Subcutaneous adipose tissue (tissue), 4 donors: ENCODE data around the gene TCF15. TPM values are rescaled to one million over a fixed set of nuclear protein-coding genes. Genes with fewer than 3 reads are reported as not detected.

ENCODE experiments used
- total RNA-seq, 4 donors: library from RNA; depleted of rRNA; stranded (reverse); fragments of >200 nt; gene quantifications; one replicate each; pipeline ENCODE4 v1.1.0, GENCODE V29; 2016
- TF ChIP-seq, protein P1 (sequence below): fragments of 450-650 bp; IDR thresholded peaks from one replicate; pipeline ENCODE4 v1.5.1; 2016; ENCODE audit warnings: low read depth, mild to moderate bottlenecking, control low read depth, antibody characterized with exemption, moderate library complexity

The TCF15 gene
- total RNA-seq, 4 donors from 2014 or later: 0.34 to 3.4 (median 2.3) TPM

DNA sequence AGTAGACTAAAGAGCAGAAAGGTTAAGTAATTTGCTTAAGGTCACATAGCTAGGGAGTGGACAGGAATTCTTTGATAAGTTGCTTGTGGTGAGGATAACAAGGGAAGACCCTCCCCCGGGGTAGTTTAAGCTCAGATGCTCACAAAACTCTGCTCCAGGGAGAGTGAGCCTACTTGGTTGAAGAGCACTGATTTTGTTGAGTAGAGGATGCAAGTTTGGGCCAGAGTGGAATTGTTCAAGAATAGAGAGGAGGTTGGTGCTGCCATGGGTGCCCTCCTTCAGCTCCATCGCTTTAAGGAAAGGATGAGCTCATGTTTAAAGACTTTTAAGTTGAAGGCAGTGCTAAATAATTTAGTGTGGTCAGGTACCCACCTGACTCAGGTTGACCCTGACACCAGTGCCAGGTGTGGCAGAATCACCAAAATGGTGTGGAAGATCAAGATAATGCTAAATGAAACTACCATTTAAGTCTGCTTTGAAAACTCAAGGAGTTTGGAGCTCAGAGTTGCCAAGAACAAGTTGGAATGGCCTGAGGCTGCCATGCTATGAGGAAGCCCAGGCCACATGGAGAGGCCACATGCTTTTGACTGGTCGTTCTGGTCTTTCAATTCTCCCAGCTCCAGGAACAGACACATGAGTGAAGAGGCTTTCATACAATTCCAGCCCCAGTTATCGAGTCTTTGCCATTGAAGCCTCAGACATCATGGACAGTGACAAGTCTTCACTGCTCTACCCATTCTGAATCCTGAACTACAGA lies 8.0 kb upstream of the TCF15 start:
- TF ChIP-seq, protein P1, sequence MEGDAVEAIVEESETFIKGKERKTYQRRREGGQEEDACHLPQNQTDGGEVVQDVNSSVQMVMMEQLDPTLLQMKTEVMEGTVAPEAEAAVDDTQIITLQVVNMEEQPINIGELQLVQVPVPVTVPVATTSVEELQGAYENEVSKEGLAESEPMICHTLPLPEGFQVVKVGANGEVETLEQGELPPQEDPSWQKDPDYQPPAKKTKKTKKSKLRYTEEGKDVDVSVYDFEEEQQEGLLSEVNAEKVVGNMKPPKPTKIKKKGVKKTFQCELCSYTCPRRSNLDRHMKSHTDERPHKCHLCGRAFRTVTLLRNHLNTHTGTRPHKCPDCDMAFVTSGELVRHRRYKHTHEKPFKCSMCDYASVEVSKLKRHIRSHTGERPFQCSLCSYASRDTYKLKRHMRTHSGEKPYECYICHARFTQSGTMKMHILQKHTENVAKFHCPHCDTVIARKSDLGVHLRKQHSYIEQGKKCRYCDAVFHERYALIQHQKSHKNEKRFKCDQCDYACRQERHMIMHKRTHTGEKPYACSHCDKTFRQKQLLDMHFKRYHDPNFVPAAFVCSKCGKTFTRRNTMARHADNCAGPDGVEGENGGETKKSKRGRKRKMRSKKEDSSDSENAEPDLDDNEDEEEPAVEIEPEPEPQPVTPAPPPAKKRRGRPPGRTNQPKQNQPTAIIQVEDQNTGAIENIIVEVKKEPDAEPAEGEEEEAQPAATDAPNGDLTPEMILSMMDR: no peak

DNA sequence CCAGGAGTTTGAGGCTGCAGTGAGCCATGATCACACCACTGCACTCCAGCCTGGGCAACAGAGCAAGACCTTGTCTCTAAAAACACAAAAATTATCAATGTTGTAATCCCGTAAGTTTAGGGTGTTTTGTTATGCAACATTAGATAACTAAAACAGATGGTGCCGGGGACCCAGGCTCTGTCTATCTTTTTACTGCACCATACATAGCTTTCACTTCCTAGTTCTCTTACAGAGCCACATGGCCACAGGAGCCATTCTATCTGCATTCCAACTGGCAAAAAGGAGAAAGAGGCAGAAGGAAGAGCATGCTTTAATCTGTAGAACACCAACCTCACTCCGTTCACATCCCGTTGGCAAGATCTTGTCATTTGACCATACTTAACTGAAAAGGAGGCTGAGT lies 5.4 kb upstream of the TCF15 start:
- TF ChIP-seq, protein P1: no peak

DNA sequence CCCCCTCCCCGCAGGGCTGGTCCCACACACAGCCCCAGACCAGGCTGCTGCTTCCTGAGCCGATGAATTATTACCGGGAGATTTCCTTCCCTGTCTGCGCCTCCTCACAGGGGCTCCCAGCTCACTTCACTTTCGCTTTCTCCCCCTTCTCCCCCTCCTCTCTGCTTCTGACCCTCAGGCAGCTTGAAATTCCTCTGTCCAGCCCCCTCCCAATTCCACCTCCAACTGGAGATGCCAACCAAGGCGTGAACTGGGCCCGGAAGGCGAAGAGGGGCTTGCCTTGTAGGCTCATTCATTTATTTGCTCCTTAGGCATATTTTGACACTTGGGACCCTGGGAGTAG lies 1.7 kb upstream of the TCF15 start:
- TF ChIP-seq, protein P1: no peak

DNA sequence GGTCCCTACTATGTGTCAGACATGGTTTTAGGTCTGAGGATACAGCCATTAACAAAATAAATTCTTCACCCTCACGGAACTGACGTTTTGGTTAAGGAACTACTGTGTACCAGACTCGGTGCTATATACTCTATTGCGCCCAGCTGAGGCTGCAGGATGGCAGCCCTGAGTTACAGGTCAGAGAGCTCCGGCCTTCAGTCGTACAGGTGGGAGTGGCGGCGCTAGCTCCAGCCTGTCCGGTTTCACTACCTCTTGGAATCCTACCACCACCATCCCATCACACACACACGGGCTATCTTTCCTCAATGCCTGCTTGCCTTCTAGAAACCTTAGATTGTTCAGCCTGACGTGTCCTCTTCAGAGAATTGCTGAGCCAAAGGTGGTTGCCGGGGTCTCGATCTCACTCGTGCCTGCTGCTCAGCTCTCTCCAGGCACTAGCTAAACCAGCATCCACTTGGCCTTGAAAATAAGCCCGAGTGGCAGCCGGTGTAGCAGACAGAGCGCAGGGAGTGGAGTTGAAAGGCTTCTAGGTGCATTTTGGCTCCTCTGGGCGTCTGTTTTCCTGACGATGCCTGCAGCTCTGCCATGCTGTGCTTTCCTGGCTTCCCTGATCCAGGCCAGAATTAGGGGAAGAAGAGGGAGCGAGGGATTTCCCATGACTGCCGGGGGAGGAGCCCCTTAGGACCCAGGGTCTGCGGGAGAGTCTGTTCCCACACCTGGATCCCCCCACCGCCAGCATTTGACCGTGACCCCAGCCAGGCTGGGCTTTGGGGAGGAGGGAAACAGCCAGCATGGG lies 1.1 kb upstream of the TCF15 start:
- TF ChIP-seq, protein P1: no peak

DNA sequence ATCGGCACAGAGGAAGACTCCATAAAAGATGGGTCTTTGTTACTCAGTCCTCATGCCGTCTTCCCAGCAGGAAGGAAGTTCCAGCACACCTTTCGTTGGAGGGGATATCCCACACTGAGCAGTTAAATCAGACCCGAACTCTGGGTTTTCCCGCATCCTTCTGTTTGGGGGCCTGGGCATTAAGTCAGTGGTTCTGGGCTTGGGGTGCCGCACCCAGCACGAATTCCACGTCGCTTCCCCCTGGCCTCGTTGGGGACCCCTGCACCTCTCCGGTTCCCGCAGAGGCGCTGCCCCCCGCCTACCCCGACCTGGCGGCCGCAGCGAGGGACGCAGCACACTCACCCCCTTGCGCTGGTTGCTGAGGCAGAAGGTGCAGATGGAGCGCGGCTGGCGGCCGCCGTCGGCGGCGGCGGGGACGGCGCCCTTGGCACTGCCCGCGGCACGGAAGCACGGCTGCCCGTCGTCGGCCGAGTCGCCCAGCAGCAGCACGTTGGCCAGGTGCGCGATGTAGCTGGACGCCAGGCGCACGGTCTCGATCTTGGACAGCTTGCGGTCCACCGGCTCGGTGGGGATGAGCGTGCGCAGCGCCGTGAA lies 641 bp downstream of the TCF15 start:
- TF ChIP-seq, protein P1: no peak

DNA sequence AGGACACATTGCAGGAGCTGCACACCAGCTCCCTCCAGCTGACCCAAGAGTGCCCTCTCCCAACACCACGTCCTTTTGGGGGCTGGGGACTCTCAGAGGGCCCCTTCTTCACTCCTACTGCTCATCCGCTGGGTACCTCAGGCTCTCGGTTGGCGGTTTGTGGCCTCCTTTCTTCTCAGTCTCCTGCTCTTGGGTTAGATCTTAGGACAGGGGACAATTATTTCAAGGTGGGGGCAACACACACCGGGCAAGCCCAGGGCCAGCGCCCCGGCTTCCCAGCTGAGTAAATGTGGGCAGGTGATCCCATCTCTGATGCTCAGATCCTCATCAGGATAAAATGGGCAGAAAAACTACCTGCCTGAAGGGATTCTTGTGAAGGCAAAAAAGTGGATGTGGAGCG lies 1.1 kb downstream of the TCF15 start:
- TF ChIP-seq, protein P1: no peak

DNA sequence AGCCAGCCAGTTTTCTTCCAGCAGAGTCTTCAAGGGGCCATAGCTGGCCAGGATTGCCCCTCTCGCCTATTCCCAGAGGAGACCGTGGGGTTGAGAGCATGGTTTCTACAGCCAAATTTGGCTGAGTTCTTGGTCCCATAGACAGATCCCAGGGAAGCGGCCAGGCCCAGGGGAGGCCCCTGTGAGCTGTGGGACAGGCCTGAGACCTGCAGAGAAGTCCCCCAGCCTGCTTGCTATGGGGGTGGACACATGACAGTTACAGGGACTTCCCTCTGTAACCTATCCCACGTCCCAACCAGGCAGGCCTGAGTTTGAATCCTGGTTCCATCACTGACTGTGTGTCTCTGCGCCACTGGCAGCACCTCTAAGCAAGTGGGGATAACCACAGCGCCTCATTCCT lies 2.6 kb downstream of the TCF15 start:
- TF ChIP-seq, protein P1: no peak
